Measurements from ENCODE around the gene PKNOX2. TPM values are rescaled to one million over a fixed set of nuclear protein-coding genes. Genes with fewer than 3 reads are reported as not detected.

The PKNOX2 gene
- total RNA-seq, 1 experiment from 2014 or later, result not detected

DNA sequence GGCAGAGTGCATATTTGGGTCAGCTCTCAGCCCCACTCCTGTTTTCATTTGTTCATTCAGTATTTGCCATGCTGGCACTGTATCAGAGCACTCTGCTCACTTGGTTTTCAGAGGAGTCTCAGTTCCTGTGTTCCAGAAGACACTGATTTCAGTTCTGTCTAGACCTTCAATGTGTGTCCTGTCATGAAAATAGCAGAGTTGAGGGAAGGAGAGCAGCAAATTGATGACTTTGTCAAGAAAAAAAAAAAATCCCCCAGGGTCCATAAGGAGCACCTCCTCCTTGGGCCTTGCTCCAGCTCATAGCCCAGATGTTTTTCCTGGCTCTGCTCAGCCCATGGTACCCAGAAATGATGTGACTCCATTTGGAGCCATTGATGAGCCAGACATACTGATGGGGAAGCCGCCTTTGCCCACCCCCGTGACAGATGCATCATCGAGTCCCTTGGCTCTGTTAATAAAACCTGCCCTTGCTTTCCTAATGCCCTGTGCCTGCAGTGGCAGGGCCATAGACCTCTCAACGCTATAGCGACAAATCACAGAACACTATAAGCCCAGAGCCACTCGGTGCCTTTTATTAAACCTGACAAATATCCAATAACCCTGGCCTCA is 107.0 kb downstream of the PKNOX2 start:
- DNase-seq, result no peak
- Mint-ChIP-seq H3K36me3 (ENCODE audit: insufficient read depth, unreplicated experiment) (no peaks in the 10 kb centered on the region), H3K4me3 (ENCODE audit: low read depth, unreplicated experiment) (no peak overlapping the region), H3K9me3 (ENCODE audit: low read depth, unreplicated experiment) (no peaks in the 10 kb centered on the region), H3K27me3 (ENCODE audit: unreplicated experiment) (peaks cover 72% of the 10 kb centered on the region), H3K27ac (ENCODE audit: unreplicated experiment) (no peak overlapping the region), H3K4me1 (ENCODE audit: low read depth, unreplicated experiment) (no peaks in the 10 kb centered on the region)
- intact Hi-C loops (cut with micrococcal nuclease; ENCODE audit: unreplicated experiment), result no loop called here
- TF ChIP-seq, protein P1, sequence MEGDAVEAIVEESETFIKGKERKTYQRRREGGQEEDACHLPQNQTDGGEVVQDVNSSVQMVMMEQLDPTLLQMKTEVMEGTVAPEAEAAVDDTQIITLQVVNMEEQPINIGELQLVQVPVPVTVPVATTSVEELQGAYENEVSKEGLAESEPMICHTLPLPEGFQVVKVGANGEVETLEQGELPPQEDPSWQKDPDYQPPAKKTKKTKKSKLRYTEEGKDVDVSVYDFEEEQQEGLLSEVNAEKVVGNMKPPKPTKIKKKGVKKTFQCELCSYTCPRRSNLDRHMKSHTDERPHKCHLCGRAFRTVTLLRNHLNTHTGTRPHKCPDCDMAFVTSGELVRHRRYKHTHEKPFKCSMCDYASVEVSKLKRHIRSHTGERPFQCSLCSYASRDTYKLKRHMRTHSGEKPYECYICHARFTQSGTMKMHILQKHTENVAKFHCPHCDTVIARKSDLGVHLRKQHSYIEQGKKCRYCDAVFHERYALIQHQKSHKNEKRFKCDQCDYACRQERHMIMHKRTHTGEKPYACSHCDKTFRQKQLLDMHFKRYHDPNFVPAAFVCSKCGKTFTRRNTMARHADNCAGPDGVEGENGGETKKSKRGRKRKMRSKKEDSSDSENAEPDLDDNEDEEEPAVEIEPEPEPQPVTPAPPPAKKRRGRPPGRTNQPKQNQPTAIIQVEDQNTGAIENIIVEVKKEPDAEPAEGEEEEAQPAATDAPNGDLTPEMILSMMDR (IDR thresholded peaks at IDR 0.05; ENCODE audit: unreplicated experiment), result no peak
- CTCF ChIA-PET, result no interaction called here
- no TSS peak for BruUV-seq (replicated peaks)

DNA sequence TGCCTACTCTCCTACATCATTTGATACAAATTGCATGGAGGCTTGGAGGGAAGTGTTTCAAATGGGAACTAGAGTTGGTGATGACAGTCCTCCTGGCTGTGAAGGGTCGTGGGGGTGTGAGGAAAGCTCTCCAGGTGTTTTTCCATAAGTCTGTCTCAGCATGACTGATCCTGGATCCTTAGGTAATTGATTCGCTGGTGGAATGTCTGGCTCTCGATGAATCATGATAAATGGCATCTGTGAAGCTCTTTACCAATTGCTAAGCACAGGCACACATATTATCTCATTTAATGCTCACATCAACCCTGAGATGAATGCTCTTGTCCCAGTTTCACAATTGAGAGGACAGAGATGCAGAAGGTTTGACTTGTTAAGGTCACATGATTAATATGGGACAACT is 107.5 kb downstream of the PKNOX2 start:
- DNase-seq, result no peak
- Mint-ChIP-seq H3K4me1 (ENCODE audit: low read depth, unreplicated experiment) (no peaks in the 10 kb centered on the region), H3K27ac (ENCODE audit: unreplicated experiment) (no peak overlapping the region), H3K36me3 (ENCODE audit: insufficient read depth, unreplicated experiment) (no peaks in the 10 kb centered on the region), H3K9me3 (ENCODE audit: low read depth, unreplicated experiment) (no peaks in the 10 kb centered on the region), H3K27me3 (ENCODE audit: unreplicated experiment) (peaks cover 67% of the 10 kb centered on the region), H3K4me3 (ENCODE audit: low read depth, unreplicated experiment) (no peak overlapping the region)
- intact Hi-C loops (cut with micrococcal nuclease; ENCODE audit: unreplicated experiment), result no loop called here
- BruUV-seq (replicated peaks), result no TSS peak
- TF ChIP-seq, protein P1 (IDR thresholded peaks at IDR 0.05; ENCODE audit: unreplicated experiment), result no peak
- CTCF ChIA-PET, result no interaction called here

DNA sequence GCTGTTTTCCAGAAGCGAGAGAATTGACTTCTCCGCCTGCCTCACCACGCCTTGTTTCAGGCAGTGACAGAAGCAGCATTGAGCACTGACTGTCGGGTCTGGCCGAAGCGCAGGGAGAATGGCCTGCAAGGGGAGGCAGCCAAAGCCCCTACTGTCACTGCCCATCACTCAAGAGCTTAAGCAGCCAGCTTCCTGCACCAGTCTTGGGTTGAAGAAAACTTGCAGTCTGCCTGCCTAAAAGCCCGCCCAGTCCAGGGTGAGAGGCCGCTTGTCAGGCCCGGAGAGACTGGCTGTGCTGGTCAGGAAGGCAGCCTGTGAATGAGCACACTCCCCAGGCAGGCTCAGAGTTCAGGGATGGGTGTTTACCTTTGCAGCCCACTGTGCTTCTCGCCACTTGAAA is 108.3 kb downstream of the PKNOX2 start:
- no peak overlapping the region for H3K27ac Mint-ChIP-seq (ENCODE audit: unreplicated experiment)
- peaks cover 60% of the 10 kb centered on the region for H3K27me3 Mint-ChIP-seq (ENCODE audit: unreplicated experiment)
- TF ChIP-seq, protein P1 (IDR thresholded peaks at IDR 0.05; ENCODE audit: unreplicated experiment), result no peak
- intact Hi-C loops (cut with micrococcal nuclease; ENCODE audit: unreplicated experiment), result no loop called here
- no peaks in the 10 kb centered on the region for H3K4me1 Mint-ChIP-seq (ENCODE audit: low read depth, unreplicated experiment)
- no peak overlapping the region for H3K4me3 Mint-ChIP-seq (ENCODE audit: low read depth, unreplicated experiment)
- BruUV-seq (replicated peaks), result no TSS peak
- no peaks in the 10 kb centered on the region for H3K9me3 Mint-ChIP-seq (ENCODE audit: low read depth, unreplicated experiment)
- no peak for DNase-seq
- H3K36me3 Mint-ChIP-seq (ENCODE audit: insufficient read depth, unreplicated experiment), result no peaks in the 10 kb centered on the region
- CTCF ChIA-PET, result no interaction called here

DNA sequence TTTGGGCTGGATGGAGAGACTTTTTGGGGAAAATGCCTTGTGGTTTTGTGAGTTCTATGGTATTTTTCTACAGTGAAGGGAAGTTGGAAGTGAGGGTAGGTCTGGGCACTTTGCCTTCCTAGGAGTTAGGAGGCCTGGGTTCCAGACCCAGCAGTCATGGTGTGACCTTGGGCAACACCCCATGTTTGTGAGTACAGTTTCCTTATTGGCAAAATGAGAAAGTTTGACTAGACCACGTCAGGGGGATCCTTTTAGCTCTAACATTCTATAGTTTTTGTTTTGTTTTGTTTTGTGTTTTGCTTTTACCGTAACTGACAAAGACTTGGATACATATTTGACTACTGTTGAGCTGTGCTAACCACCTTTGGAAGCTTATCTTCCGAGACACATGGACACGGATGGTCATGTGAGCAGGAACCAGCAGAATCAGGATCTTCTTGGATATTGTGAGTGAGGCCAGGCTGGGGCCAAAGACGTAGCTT is 109.0 kb downstream of the PKNOX2 start:
- no peak for DNase-seq
- Mint-ChIP-seq H3K27me3 (ENCODE audit: unreplicated experiment) (peaks cover 53% of the 10 kb centered on the region), H3K36me3 (ENCODE audit: insufficient read depth, unreplicated experiment) (no peaks in the 10 kb centered on the region), H3K4me3 (ENCODE audit: low read depth, unreplicated experiment) (no peak overlapping the region), H3K9me3 (ENCODE audit: low read depth, unreplicated experiment) (no peaks in the 10 kb centered on the region), H3K4me1 (ENCODE audit: low read depth, unreplicated experiment) (no peaks in the 10 kb centered on the region), H3K27ac (ENCODE audit: unreplicated experiment) (no peak overlapping the region)
- TF ChIP-seq, protein P1 (IDR thresholded peaks at IDR 0.05; ENCODE audit: unreplicated experiment), result no peak
- no TSS peak for BruUV-seq (replicated peaks)
- intact Hi-C loops (cut with micrococcal nuclease; ENCODE audit: unreplicated experiment), result no loop called here
- CTCF ChIA-PET, result no interaction called here
